ENCODE data around the gene POLR3A.

The POLR3A gene

GRCh38 chr10:77987671-77988255 lies 41.6 kb downstream of the POLR3A start:
- Histone ChIP-seq H3K27ac (no peak overlapping the region), H3K4me3 (no peak overlapping the region)

- Histone ChIP-seq H3K27ac (no peak overlapping the region), H3K4me3 (no peak overlapping the region)
Observed at GRCh38 chr10:77984986-77985385, 44.3 kb downstream of the POLR3A start.

GRCh38 chr10:77983384-77984341 lies 45.7 kb downstream of the POLR3A start:
- H3K27ac ChIP-seq, result no peak overlapping the region
- no peak overlapping the region for H3K4me3 ChIP-seq

- no peak overlapping the region for H3K27ac ChIP-seq
- H3K4me3 ChIP-seq, result no peak overlapping the region
Observed at GRCh38 chr10:77981281-77981680, 48.0 kb downstream of the POLR3A start.

GRCh38 chr10:77979221-77979620 lies 50.1 kb downstream of the POLR3A start:
- Histone ChIP-seq H3K27ac (no peak overlapping the region), H3K4me3 (no peak overlapping the region)

- Histone ChIP-seq H3K27ac (no peak overlapping the region), H3K4me3 (no peak overlapping the region)
Observed at GRCh38 chr10:77978360-77978759, 51.0 kb downstream of the POLR3A start.

GRCh38 chr10:77977934-77978333 lies 51.4 kb downstream of the POLR3A start:
- H3K4me3 ChIP-seq, result no peak overlapping the region
- H3K27ac ChIP-seq, result no peak overlapping the region

- Histone ChIP-seq H3K4me3 (no peak overlapping the region), H3K27ac (no peak overlapping the region)
Observed at GRCh38 chr10:77977016-77977415, 52.3 kb downstream of the POLR3A start.

GRCh38 chr10:77975086-77975666 lies 54.1 kb downstream of the POLR3A start:
- no peak overlapping the region for H3K4me3 ChIP-seq
- no peak overlapping the region for H3K27ac ChIP-seq

GRCh38 chr10:77974396-77975074 lies 54.8 kb downstream of the POLR3A start:
- Histone ChIP-seq H3K27ac (no peak overlapping the region), H3K4me3 (no peak overlapping the region)

- H3K4me3 ChIP-seq, result no peak overlapping the region
- H3K27ac ChIP-seq, result no peak overlapping the region
Observed at GRCh38 chr10:77973276-77973675, 56.0 kb downstream of the POLR3A start.

- Histone ChIP-seq H3K27ac (no peak overlapping the region), H3K4me3 (no peak overlapping the region)
Observed at GRCh38 chr10:77972148-77972547, 57.2 kb downstream of the POLR3A start.

GRCh38 chr10:77971804-77972144 lies 57.5 kb downstream of the POLR3A start:
- peak overlapping the region in 10 of 21 experiments; percentile 1 to 55 (median 35) for H3K27ac ChIP-seq
- H3K4me3 ChIP-seq, result no peak overlapping the region

- Histone ChIP-seq H3K4me3 (no peak overlapping the region), H3K27ac (peak overlapping the region in 10 of 21 experiments; percentile 1 to 58 (median 41))
Observed at GRCh38 chr10:77970869-77971803, 58.2 kb downstream of the POLR3A start.

- no peak overlapping the region for H3K27ac ChIP-seq
- no peak overlapping the region for H3K4me3 ChIP-seq
Observed at GRCh38 chr10:77969114-77969513, 60.2 kb downstream of the POLR3A start.

- Histone ChIP-seq H3K27ac (no peak overlapping the region), H3K4me3 (no peak overlapping the region)
Observed at GRCh38 chr10:77967611-77968022, 61.7 kb downstream of the POLR3A start.

- Histone ChIP-seq H3K27ac (no peak overlapping the region), H3K4me3 (no peak overlapping the region)
Observed at GRCh38 chr10:77965294-77965693, 64.0 kb downstream of the POLR3A start.

GRCh38 chr10:77964811-77965210 lies 64.5 kb downstream of the POLR3A start:
- no peak overlapping the region for H3K27ac ChIP-seq
- no peak overlapping the region for H3K4me3 ChIP-seq

- Histone ChIP-seq H3K27ac (no peak overlapping the region), H3K4me3 (no peak overlapping the region)
Observed at GRCh38 chr10:77963901-77964300, 65.4 kb downstream of the POLR3A start.

Data from skin epidermis (tissue), 12 donors.